DOHH2 (cell line): ENCODE measurements around the gene B4GALNT1.

ENCODE experiments used
- EZH2phosphoT487 ChIP-seq: fragments of 200-600 bp; sonication (generic); IDR thresholded peaks from 2 replicates; pipeline ENCODE4 v1.6.1; 2017; ENCODE audit warnings: borderline replicate concordance, mild to moderate bottlenecking, antibody characterized with exemption, low read length, moderate library complexity, mixed read lengths
- TF ChIP-seq, protein P1 (sequence below): fragments of 200-600 bp; sonication (generic); IDR thresholded peaks from one replicate; pipeline ENCODE4 v1.5.1; 2014; ENCODE audit warnings: antibody characterized with exemption, mild to moderate bottlenecking, low read depth, low read length; ENCODE audit not compliant: poor library complexity, severe bottlenecking

DNA sequence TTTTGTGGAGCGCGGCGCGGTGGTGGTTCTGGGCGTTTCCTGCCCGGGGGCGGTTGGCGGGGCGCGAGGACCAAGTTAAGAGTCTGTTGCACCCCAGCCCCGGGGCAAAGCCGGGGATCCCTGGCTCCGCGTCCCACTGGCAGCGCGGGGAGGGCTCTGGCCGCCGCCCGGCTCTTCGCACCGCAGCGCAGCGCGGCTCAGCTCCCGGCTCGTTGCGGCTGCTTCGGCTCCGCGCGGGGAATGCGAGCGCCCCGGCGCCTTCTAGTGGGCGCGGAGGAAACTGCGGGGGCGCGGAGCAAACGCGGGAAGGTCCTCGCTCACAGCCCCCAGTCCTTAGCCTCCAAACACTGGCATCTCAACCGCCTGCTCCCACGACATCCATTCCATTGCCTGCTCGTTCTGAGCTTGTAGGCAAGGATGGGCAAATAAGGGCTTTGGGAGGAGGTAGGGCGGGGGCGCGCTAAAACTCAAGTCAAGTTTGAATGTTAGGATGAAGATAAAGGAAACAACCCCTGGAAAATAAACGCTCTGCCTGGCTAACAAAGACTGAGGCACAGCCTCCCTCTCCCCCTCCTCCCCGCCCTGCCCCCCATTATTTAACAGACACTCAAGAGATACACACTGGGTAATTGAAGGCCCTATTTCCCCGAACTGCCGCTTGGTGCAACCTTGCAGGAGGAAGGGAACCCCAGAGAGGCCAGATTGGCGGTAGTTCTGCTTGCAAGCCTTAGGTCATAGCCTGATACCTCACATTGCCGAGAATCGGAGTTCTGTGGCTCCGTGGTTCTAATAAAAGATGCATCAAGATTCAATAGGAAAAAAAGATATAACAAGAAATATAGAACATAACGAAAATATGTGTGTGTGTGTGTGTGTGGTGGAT is at the start of gene B4GALNT1:
- TF ChIP-seq, protein P1, sequence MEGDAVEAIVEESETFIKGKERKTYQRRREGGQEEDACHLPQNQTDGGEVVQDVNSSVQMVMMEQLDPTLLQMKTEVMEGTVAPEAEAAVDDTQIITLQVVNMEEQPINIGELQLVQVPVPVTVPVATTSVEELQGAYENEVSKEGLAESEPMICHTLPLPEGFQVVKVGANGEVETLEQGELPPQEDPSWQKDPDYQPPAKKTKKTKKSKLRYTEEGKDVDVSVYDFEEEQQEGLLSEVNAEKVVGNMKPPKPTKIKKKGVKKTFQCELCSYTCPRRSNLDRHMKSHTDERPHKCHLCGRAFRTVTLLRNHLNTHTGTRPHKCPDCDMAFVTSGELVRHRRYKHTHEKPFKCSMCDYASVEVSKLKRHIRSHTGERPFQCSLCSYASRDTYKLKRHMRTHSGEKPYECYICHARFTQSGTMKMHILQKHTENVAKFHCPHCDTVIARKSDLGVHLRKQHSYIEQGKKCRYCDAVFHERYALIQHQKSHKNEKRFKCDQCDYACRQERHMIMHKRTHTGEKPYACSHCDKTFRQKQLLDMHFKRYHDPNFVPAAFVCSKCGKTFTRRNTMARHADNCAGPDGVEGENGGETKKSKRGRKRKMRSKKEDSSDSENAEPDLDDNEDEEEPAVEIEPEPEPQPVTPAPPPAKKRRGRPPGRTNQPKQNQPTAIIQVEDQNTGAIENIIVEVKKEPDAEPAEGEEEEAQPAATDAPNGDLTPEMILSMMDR = peak; percentile 89
- peak; percentile 5; the same call in 1 of the 2 replicates for TF ChIP-seq EZH2phosphoT487
